WTC11 (cell line): ENCODE results near the gene KLF2. TPM values are rescaled to one million over a fixed set of nuclear protein-coding genes. Genes with fewer than 3 reads are reported as not detected.

Experiments
- ATAC-seq: fragments of 200-7000 bp; cut with Tn5 transposase; 2 replicates; pipeline ENCODE4 v1.10.0; 2021; ENCODE audit warnings: mild to moderate bottlenecking, moderate library complexity
- CTCF ChIA-PET: fragments of 300-600 bp; sonication (Branson Sonifier 250); formaldehyde crosslinking; loops from one replicate; lab custom pipeline; 2021; ENCODE audit warnings: antibody characterized with exemption; lab: Charles Lee
- POLR2A ChIA-PET: fragments of 350-600 bp; sonication (Branson Sonifier 250); formaldehyde crosslinking; loops from one replicate; lab custom pipeline; 2021; ENCODE audit warnings: antibody characterized with exemption; lab: Charles Lee
- DNase-seq: peaks from one replicate; pipeline ENCODE4 v3.0.0; 2021; ENCODE audit warnings: low spot score
- H3K27ac Mint-ChIP-seq: 2 replicates; pipeline ENCODE4 v1.8.0; 2021; ENCODE audit warnings: mixed read lengths
- H3K27me3 Mint-ChIP-seq: 2 replicates; pipeline ENCODE4 v1.8.0; 2021; ENCODE audit warnings: low read depth, mild to moderate bottlenecking, moderate library complexity, mixed read lengths
- H3K36me3 Mint-ChIP-seq: 2 replicates; pipeline ENCODE4 v1.8.0; 2021; ENCODE audit warnings: mixed read lengths
- H3K4me1 Mint-ChIP-seq: 2 replicates; pipeline ENCODE4 v1.8.0; 2022; ENCODE audit warnings: mixed read lengths
- H3K4me3 Mint-ChIP-seq: 2 replicates; pipeline ENCODE4 v1.8.0; 2021; ENCODE audit warnings: mild to moderate bottlenecking, moderate library complexity, mixed read lengths
- H3K9me3 Mint-ChIP-seq: 2 replicates; pipeline ENCODE4 v1.8.0; 2021; ENCODE audit warnings: mixed read lengths
- CBFB ChIP-seq: sonication (generic); formaldehyde crosslinking; IDR thresholded peaks from 2 replicates; pipeline ENCODE4 v1.8.1; 2022; ENCODE audit warnings: mild to moderate bottlenecking, low read depth, missing genetic modification reagents
- FOXK1 ChIP-seq: sonication (generic); formaldehyde crosslinking; IDR thresholded peaks from 2 replicates; pipeline ENCODE4 v1.8.0; 2022; ENCODE audit warnings: mild to moderate bottlenecking, moderate library complexity, missing genetic modification reagents
- HMGA2 ChIP-seq: fragments of 250-450 bp; sonication (Bioruptor Pico); IDR thresholded peaks from 2 replicates; pipeline ENCODE4 v1.4.0; 2021; ENCODE audit warnings: mild to moderate bottlenecking, moderate library complexity
- NFYB ChIP-seq: sonication (generic); formaldehyde crosslinking; conservative IDR thresholded peaks from 2 replicates; pipeline ENCODE4 v1.8.0; 2022; ENCODE audit warnings: low read depth, missing genetic modification reagents
- NR1H2 ChIP-seq: sonication (generic); formaldehyde crosslinking; IDR thresholded peaks from 2 replicates; pipeline ENCODE4 v1.9.0; 2021; ENCODE audit warnings: mild to moderate bottlenecking, moderate library complexity, missing genetic modification reagents
- SMAD4 ChIP-seq: sonication (generic); formaldehyde crosslinking; IDR thresholded peaks from 2 replicates; pipeline ENCODE4 v1.8.0; 2022; ENCODE audit warnings: mild to moderate bottlenecking, missing genetic modification reagents
- TEAD1 ChIP-seq: sonication (generic); formaldehyde crosslinking; IDR thresholded peaks from 2 replicates; pipeline ENCODE4 v1.8.0; 2022; ENCODE audit warnings: mild to moderate bottlenecking, missing genetic modification reagents
- TEAD4 ChIP-seq: sonication (generic); formaldehyde crosslinking; IDR thresholded peaks from 2 replicates; pipeline ENCODE4 v1.8.0; 2022; ENCODE audit warnings: mild to moderate bottlenecking, missing genetic modification reagents
- ZNF219 ChIP-seq: sonication (generic); formaldehyde crosslinking; IDR thresholded peaks from 2 replicates; pipeline ENCODE4 v1.8.0; 2023; ENCODE audit warnings: missing genetic modification reagents, mild to moderate bottlenecking, borderline replicate concordance
- total RNA-seq: library from RNA; stranded (reverse); gene quantifications from 3 replicates; pipeline ENCODE4 v1.2.3, GENCODE V29; 2021
- TF ChIP-seq, protein P1 (sequence below): sonication (generic); formaldehyde crosslinking; IDR thresholded peaks from 2 replicates; pipeline ENCODE4 v1.8.0; 2022; ENCODE audit warnings: mild to moderate bottlenecking, missing genetic modification reagents
- TF ChIP-seq, protein P2 (sequence below): sonication (generic); formaldehyde crosslinking; IDR thresholded peaks from 2 replicates; pipeline ENCODE4 v1.8.1; 2022; ENCODE audit warnings: mild to moderate bottlenecking, missing genetic modification reagents, moderate library complexity, borderline replicate concordance
- TF ChIP-seq, protein P3 (sequence below): fragments of 200-600 bp; IDR thresholded peaks from 2 replicates; pipeline ENCODE4 v1.8.0; 2022; ENCODE audit warnings: antibody characterized with exemption
- TF ChIP-seq, protein P4 (sequence below): sonication (generic); formaldehyde crosslinking; IDR thresholded peaks from 2 replicates; pipeline ENCODE4 v1.8.0; 2023; ENCODE audit warnings: mild to moderate bottlenecking, missing genetic modification reagents
- TF ChIP-seq, protein P5 (sequence below): sonication (generic); formaldehyde crosslinking; IDR thresholded peaks from 2 replicates; pipeline ENCODE4 v1.8.1; 2023; ENCODE audit warnings: mild to moderate bottlenecking, missing genetic modification reagents, borderline replicate concordance
- TF ChIP-seq, protein P6 (sequence below): sonication (generic); formaldehyde crosslinking; IDR thresholded peaks from 2 replicates; pipeline ENCODE4 v1.8.1; 2023; ENCODE audit warnings: mild to moderate bottlenecking, missing genetic modification reagents, moderate library complexity
- TF ChIP-seq, protein P7 (sequence below): sonication (generic); formaldehyde crosslinking; IDR thresholded peaks from 2 replicates; pipeline ENCODE4 v1.8.1; 2023; ENCODE audit warnings: mild to moderate bottlenecking, missing genetic modification reagents, moderate library complexity
- TF ChIP-seq, protein P8 (sequence below): fragments of 250-450 bp; sonication (Bioruptor Pico); IDR thresholded peaks from 2 replicates; pipeline ENCODE4 v1.9.0; 2021; ENCODE audit warnings: mild to moderate bottlenecking

KLF2 gene
- total RNA-seq, 1 experiment from 2014 or later = 1.1 TPM

DNA sequence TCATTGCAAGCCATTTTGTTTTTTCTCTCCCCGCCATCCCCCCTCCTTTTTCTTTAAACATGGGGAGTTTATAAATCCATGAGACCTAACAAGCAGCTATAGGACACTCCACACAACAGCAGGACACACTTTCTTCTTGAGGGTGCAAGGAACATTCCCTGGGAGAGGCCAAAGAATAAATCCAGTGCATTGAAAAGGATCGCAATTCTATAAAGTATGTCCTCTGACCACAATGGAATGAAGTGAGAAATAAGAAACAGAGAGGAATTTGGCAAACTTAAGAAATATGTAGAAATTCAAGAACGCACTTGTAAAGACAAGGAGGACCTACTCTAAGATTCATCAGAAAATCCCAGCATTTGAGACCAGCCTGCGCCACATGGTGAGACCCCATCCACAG lies 11.9 kb downstream of the KLF2 start:
- Mint-ChIP-seq H3K27me3 (peaks cover 6% of the 10 kb centered on the region; the same call in 1 of the 2 replicates), H3K27ac (no peak overlapping the region), H3K9me3 (no peaks in the 10 kb centered on the region), H3K4me3 (no peak overlapping the region), H3K4me1 (peaks cover 5% of the 10 kb centered on the region), H3K36me3 (no peaks in the 10 kb centered on the region)
- POLR2A ChIA-PET = no interaction called here
- no peak for TF ChIP-seq FOXK1 (CRISPR knock-in tag)
- TF ChIP-seq, protein P1, sequence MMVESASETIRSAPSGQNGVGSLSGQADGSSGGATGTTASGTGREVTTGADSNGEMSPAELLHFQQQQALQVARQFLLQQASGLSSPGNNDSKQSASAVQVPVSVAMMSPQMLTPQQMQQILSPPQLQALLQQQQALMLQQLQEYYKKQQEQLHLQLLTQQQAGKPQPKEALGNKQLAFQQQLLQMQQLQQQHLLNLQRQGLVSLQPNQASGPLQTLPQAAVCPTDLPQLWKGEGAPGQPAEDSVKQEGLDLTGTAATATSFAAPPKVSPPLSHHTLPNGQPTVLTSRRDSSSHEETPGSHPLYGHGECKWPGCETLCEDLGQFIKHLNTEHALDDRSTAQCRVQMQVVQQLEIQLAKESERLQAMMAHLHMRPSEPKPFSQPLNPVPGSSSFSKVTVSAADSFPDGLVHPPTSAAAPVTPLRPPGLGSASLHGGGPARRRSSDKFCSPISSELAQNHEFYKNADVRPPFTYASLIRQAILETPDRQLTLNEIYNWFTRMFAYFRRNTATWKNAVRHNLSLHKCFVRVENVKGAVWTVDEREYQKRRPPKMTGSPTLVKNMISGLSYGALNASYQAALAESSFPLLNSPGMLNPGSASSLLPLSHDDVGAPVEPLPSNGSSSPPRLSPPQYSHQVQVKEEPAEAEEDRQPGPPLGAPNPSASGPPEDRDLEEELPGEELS (CRISPR knock-in tag) = no peak
- TF ChIP-seq NR1H2 = no peak
- TF ChIP-seq ZNF219 = no peak
- TF ChIP-seq SMAD4 (CRISPR knock-in tag) = no peak
- TF ChIP-seq, protein P2, sequence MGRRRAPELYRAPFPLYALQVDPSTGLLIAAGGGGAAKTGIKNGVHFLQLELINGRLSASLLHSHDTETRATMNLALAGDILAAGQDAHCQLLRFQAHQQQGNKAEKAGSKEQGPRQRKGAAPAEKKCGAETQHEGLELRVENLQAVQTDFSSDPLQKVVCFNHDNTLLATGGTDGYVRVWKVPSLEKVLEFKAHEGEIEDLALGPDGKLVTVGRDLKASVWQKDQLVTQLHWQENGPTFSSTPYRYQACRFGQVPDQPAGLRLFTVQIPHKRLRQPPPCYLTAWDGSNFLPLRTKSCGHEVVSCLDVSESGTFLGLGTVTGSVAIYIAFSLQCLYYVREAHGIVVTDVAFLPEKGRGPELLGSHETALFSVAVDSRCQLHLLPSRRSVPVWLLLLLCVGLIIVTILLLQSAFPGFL (CRISPR knock-in tag) = no peak
- no peak for TF ChIP-seq HMGA2
- no peak for TF ChIP-seq NFYB (CRISPR knock-in tag)
- TF ChIP-seq, protein P3, sequence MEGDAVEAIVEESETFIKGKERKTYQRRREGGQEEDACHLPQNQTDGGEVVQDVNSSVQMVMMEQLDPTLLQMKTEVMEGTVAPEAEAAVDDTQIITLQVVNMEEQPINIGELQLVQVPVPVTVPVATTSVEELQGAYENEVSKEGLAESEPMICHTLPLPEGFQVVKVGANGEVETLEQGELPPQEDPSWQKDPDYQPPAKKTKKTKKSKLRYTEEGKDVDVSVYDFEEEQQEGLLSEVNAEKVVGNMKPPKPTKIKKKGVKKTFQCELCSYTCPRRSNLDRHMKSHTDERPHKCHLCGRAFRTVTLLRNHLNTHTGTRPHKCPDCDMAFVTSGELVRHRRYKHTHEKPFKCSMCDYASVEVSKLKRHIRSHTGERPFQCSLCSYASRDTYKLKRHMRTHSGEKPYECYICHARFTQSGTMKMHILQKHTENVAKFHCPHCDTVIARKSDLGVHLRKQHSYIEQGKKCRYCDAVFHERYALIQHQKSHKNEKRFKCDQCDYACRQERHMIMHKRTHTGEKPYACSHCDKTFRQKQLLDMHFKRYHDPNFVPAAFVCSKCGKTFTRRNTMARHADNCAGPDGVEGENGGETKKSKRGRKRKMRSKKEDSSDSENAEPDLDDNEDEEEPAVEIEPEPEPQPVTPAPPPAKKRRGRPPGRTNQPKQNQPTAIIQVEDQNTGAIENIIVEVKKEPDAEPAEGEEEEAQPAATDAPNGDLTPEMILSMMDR = no peak
- TF ChIP-seq CBFB = no peak
- no peak for TF ChIP-seq TEAD4 (CRISPR knock-in tag)
- TF ChIP-seq, protein P4, sequence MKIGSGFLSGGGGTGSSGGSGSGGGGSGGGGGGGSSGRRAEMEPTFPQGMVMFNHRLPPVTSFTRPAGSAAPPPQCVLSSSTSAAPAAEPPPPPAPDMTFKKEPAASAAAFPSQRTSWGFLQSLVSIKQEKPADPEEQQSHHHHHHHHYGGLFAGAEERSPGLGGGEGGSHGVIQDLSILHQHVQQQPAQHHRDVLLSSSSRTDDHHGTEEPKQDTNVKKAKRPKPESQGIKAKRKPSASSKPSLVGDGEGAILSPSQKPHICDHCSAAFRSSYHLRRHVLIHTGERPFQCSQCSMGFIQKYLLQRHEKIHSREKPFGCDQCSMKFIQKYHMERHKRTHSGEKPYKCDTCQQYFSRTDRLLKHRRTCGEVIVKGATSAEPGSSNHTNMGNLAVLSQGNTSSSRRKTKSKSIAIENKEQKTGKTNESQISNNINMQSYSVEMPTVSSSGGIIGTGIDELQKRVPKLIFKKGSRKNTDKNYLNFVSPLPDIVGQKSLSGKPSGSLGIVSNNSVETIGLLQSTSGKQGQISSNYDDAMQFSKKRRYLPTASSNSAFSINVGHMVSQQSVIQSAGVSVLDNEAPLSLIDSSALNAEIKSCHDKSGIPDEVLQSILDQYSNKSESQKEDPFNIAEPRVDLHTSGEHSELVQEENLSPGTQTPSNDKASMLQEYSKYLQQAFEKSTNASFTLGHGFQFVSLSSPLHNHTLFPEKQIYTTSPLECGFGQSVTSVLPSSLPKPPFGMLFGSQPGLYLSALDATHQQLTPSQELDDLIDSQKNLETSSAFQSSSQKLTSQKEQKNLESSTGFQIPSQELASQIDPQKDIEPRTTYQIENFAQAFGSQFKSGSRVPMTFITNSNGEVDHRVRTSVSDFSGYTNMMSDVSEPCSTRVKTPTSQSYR (CRISPR knock-in tag) = no peak
- TF ChIP-seq, protein P5, sequence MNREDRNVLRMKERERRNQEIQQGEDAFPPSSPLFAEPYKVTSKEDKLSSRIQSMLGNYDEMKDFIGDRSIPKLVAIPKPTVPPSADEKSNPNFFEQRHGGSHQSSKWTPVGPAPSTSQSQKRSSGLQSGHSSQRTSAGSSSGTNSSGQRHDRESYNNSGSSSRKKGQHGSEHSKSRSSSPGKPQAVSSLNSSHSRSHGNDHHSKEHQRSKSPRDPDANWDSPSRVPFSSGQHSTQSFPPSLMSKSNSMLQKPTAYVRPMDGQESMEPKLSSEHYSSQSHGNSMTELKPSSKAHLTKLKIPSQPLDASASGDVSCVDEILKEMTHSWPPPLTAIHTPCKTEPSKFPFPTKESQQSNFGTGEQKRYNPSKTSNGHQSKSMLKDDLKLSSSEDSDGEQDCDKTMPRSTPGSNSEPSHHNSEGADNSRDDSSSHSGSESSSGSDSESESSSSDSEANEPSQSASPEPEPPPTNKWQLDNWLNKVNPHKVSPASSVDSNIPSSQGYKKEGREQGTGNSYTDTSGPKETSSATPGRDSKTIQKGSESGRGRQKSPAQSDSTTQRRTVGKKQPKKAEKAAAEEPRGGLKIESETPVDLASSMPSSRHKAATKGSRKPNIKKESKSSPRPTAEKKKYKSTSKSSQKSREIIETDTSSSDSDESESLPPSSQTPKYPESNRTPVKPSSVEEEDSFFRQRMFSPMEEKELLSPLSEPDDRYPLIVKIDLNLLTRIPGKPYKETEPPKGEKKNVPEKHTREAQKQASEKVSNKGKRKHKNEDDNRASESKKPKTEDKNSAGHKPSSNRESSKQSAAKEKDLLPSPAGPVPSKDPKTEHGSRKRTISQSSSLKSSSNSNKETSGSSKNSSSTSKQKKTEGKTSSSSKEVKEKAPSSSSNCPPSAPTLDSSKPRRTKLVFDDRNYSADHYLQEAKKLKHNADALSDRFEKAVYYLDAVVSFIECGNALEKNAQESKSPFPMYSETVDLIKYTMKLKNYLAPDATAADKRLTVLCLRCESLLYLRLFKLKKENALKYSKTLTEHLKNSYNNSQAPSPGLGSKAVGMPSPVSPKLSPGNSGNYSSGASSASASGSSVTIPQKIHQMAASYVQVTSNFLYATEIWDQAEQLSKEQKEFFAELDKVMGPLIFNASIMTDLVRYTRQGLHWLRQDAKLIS (CRISPR knock-in tag) = no peak
- TF ChIP-seq, protein P6, sequence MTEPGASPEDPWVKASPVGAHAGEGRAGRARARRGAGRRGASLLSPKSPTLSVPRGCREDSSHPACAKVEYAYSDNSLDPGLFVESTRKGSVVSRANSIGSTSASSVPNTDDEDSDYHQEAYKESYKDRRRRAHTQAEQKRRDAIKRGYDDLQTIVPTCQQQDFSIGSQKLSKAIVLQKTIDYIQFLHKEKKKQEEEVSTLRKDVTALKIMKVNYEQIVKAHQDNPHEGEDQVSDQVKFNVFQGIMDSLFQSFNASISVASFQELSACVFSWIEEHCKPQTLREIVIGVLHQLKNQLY (CRISPR knock-in tag) = no peak
- TF ChIP-seq, protein P7, sequence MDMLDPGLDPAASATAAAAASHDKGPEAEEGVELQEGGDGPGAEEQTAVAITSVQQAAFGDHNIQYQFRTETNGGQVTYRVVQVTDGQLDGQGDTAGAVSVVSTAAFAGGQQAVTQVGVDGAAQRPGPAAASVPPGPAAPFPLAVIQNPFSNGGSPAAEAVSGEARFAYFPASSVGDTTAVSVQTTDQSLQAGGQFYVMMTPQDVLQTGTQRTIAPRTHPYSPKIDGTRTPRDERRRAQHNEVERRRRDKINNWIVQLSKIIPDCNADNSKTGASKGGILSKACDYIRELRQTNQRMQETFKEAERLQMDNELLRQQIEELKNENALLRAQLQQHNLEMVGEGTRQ (CRISPR knock-in tag) = no peak
- no peak for TF ChIP-seq TEAD1 (CRISPR knock-in tag)
- TF ChIP-seq, protein P8, sequence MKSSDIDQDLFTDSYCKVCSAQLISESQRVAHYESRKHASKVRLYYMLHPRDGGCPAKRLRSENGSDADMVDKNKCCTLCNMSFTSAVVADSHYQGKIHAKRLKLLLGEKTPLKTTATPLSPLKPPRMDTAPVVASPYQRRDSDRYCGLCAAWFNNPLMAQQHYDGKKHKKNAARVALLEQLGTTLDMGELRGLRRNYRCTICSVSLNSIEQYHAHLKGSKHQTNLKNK = no peak
- ATAC-seq = no peak
- CTCF ChIA-PET = interaction anchor here (0.6 to 1.2 kb wide), 2 partner anchors 34 to 88 kb away, joined by 3 to 4 read pairs; no protein-coding TSS in a partner anchor
- no peak for DNase-seq
